ENCODE data around the gene ACOT11. TPM values are rescaled to one million over a fixed set of nuclear protein-coding genes. Genes with fewer than 3 reads are reported as not detected.

Gene ACOT11
- total RNA-seq, 1 donor from 2014 or later, result 43.4 TPM

DNA sequence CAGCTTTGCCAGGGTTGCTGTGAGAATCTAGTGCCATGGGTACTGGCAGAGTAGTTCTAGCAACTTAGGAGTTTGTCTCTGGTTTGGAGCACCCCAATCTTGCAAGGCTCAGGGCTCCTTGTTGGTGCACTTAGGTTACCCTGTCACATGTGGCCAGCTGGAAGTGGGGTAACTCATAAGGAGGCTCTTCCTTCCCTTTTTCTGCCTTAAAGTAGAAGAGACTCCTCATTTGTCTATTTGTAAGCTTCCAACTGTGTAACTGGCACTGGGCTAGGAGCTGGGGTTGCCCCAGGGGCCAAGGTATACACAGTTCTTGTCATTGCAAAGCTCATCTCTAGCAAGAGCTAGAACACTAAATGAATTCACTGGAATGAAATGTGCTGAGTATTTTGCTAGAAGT, 104.1 kb downstream of the ACOT11 start:
- no peak for DNase-seq (ENCODE audit: missing footprints)

DNA sequence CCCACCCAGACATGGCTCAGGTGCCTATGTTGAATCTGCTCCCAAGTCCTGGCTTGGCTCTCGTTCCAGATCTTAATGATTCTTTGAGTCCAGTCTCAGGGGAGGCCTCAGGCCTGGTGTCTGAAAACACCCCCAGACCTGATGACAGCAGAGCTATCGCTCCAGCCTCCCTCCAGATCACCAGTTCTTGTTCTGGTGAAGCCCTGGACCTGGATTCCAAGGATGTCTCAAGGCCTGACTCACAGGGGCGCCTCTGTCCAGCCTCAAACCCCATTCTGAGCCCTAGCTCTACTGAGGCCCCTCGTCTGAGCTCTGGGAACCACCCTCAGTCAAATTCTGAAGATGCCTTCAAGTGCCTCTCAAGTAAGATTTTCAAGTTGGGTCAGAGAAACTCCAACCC, 105.0 kb downstream of the ACOT11 start:
- ATAC-seq, result no peak
- no peak for DNase-seq (ENCODE audit: missing footprints)
- intact Hi-C loops (cut with DNase I), result no loop called here

More for the DNA sequence above, 104.1 kb downstream of the ACOT11 start:
- intact Hi-C loops (cut with DNase I), result no loop called here
- no peak for ATAC-seq

DNA sequence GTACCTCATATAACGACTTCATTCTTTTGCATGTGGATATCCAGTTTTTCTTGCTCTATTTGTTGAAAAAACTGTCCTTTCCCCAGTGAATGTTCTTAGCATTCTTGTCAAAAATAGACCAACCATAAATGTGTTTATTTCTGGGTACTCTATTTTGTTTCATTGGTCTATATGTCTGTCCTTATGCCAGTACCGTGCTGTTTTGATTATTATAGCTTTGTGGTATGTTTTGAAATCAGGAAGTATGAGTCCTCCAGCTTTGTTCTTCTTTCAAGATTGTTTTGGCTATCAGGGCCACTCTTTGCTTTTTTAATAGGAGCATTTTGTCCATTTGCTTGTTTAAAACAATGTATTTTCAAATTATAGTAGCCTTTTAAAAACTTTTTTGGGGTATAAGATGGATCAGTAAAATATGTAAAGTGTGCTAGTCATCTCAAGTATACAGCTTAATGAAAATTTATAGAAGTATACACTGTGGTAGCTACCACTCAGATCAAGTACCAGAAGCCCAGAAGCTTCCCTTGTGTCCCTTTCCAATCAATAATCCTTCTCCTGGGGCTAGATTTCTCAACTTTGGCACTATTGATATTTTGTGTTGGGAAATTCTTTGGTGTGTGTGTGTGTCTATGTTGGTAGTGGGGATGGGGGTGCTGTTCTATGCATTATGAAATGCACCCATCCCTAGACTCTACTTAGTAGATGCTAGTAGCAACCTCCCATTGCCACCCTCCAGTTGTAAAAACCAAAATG, 110.3 kb downstream of the ACOT11 start:
- intact Hi-C loops (cut with DNase I), result no loop called here
- no peak for ATAC-seq

More for the DNA sequence above, 110.3 kb downstream of the ACOT11 start:
- DNase-seq (ENCODE audit: missing footprints), result no peak

Other genes starting within 250 kb of the ACOT11 start
- 53.6 TPM for gene SSBP3, start 141.8 kb upstream of the ACOT11 start, total RNA-seq
- 1.5 TPM for gene FAM151A, start 75.3 kb downstream of the ACOT11 start, total RNA-seq
- gene MROH7, start 93.6 kb downstream of the ACOT11 start, total RNA-seq, result 3.8 TPM
- 12.8 TPM for gene TTC4, start 167.6 kb downstream of the ACOT11 start, total RNA-seq
- gene PARS2, start 216.3 kb downstream of the ACOT11 start, total RNA-seq, result 4.2 TPM

Measured in Right ventricle myocardium inferior (tissue), 1 donor.